Placental epithelial cell (primary cell): Measurements from ENCODE around the gene COA3. TPM values are rescaled to one million over a fixed set of nuclear protein-coding genes. Genes with fewer than 3 reads are reported as not detected.

Experiments
- small RNA-seq: library from RNA; depleted of rRNA; stranded (forward); fragments of <200 nt; gene quantifications from one replicate; pipeline ENCODE3, GENCODE V24; 2012
- total RNA-seq: library from RNA; depleted of rRNA; stranded (reverse); fragments of >200 nt; gene quantifications from 2 replicates; pipeline ENCODE4 v1.2.3, GENCODE V29; 2012

COA3 gene
- 55.4 and 63.7 TPM in 2 replicates for total RNA-seq

GRCh38 chr17:42798383-42799380 is at the start of gene COA3, which contains the start of gene CNTD1:
COA3 (minus strand) TSS chr17:42798704; CDS start chr17:42798681, 23 bp downstream.
CNTD1 (plus strand) TSS chr17:42798861; CDS start chr17:42799068, 207 bp downstream.

GRCh38 chr17:42844271-42844670 is 45.8 kb upstream of the COA3 start, which contains the start of gene AOC2:
AOC2 (plus strand) TSS chr17:42844580; CDS start chr17:42844627, 47 bp downstream.

GRCh38 chr17:42832934-42833766 is 34.6 kb upstream of the COA3 start, which contains the start of gene PSME3:
PSME3 (plus strand) TSS chr17:42833397; CDS start chr17:42833632, 235 bp downstream.

GRCh38 chr17:42779936-42780850 is 18.3 kb downstream of the COA3 start, which contains the start of gene WNK4:
WNK4 (plus strand) TSS chr17:42780610; CDS start chr17:42780699, 89 bp downstream.

GRCh38 chr17:42773290-42774035 is 25.0 kb downstream of the COA3 start, which contains the start of gene VPS25:
VPS25 (plus strand) TSS chr17:42773449; CDS start chr17:42773476, 27 bp downstream.

GRCh38 chr17:42760652-42761581 is 37.6 kb downstream of the COA3 start, which contains the start of gene RAMP2:
RAMP2 (plus strand) TSS chr17:42761227; CDS start chr17:42761262, 35 bp downstream.

Small RNA genes lying within 50 kb of the gene (small RNA-seq; reads per million reads assigned to genes)
- not detected for gene HMGN2P15
- gene MIR6781 = not detected

Other genes with a start within 250 kb of the COA3 start
- 3.1 and 5.5 TPM in 2 replicates for gene HSD17B1, start 245.8 kb downstream of the COA3 start, total RNA-seq
- gene COASY, start 236.6 kb downstream of the COA3 start, total RNA-seq = 20.4 and 27.2 TPM in 2 replicates
- gene MLX, start 231.6 kb downstream of the COA3 start, total RNA-seq = 20.0 and 33.5 TPM in 2 replicates
- 2.3 and 4.3 TPM in 2 replicates for gene PSMC3IP, start 221.0 kb downstream of the COA3 start, total RNA-seq
- 79.7 and 106 TPM in 2 replicates for gene RETREG3, start 189.3 kb downstream of the COA3 start, total RNA-seq
- gene TUBG1, start 189.0 kb downstream of the COA3 start, total RNA-seq = 12.6 and 40.2 TPM in 2 replicates
- 13.0 and 15.7 TPM in 2 replicates for gene TUBG2, start 139.4 kb downstream of the COA3 start, total RNA-seq
- 18.1 and 29.1 TPM in 2 replicates for gene PLEKHH3, start 121.7 kb downstream of the COA3 start, total RNA-seq
- 0.54 and 0.79 TPM in 2 replicates for gene CCR10, start 116.9 kb downstream of the COA3 start, total RNA-seq
- gene CNTNAP1, start 116.2 kb downstream of the COA3 start, total RNA-seq = 0.87 and 3.1 TPM in 2 replicates
- gene EZH1, start 53.7 kb downstream of the COA3 start, total RNA-seq = 11.4 and 16.9 TPM in 2 replicates
- 0.79 TPM in 1 of 2 replicates, not detected in the other for gene RAMP2, start 37.5 kb downstream of the COA3 start, total RNA-seq
- 58.5 and 77.0 TPM in 2 replicates for gene VPS25, start 25.3 kb downstream of the COA3 start, total RNA-seq
- 0.33 and 0.39 TPM in 2 replicates for gene WNK4, start 18.1 kb downstream of the COA3 start, total RNA-seq
- 0.79 TPM in 1 of 2 replicates, not detected in the other for gene CNTD1, start 157 bp upstream of the COA3 start, total RNA-seq
- 71.1 and 81.1 TPM in 2 replicates for gene BECN1, start 25.6 kb upstream of the COA3 start, total RNA-seq
- 67.5 and 83.7 TPM in 2 replicates for gene PSME3, start 34.7 kb upstream of the COA3 start, total RNA-seq
- 0.79 and 1.1 TPM in 2 replicates for gene AOC2, start 45.9 kb upstream of the COA3 start, total RNA-seq
- gene AOC3, start 52.5 kb upstream of the COA3 start, total RNA-seq = under 0.01 TPM in 2 replicates
- gene G6PC1, start 102.1 kb upstream of the COA3 start, total RNA-seq = not detected in 2 replicates
- gene AARSD1, start 165.8 kb upstream of the COA3 start, total RNA-seq = 17.7 and 22.2 TPM in 2 replicates
- gene PTGES3L, start 181.4 kb upstream of the COA3 start, total RNA-seq = under 0.01 and 0.87 TPM in 2 replicates
- 9.8 and 10.4 TPM in 2 replicates for gene RUNDC1, start 181.9 kb upstream of the COA3 start, total RNA-seq
- 745 and 1,184 TPM in 2 replicates for gene RPL27, start 199.7 kb upstream of the COA3 start, total RNA-seq
- 8.2 and 8.5 TPM in 2 replicates for gene IFI35, start 208.1 kb upstream of the COA3 start, total RNA-seq
- 77.5 and 82.8 TPM in 2 replicates for gene VAT1, start 223.7 kb upstream of the COA3 start, total RNA-seq
- gene RND2, start 226.5 kb upstream of the COA3 start, total RNA-seq = under 0.01 and 0.33 TPM in 2 replicates